ENCODE measurements around the gene NKX6-1.

Gene NKX6-1

DNA sequence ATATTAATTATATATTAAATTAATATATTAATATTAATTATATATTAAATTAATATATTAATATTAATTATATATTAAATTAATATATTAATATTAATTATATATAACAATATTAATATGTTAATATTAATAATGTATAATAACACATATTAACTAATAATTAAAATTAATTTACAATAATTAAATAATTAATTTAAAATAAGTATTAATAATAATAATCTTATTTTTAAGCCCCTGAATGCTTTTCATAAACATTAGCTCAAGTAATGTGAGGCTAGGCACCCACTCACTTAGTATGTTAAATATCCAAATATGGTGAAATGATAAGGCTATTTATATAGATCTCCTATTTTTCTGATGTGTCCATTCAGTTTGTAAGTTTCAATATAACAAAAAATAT is 26.9 kb downstream of the NKX6-1 start:
- DNase-seq = no peak

DNA sequence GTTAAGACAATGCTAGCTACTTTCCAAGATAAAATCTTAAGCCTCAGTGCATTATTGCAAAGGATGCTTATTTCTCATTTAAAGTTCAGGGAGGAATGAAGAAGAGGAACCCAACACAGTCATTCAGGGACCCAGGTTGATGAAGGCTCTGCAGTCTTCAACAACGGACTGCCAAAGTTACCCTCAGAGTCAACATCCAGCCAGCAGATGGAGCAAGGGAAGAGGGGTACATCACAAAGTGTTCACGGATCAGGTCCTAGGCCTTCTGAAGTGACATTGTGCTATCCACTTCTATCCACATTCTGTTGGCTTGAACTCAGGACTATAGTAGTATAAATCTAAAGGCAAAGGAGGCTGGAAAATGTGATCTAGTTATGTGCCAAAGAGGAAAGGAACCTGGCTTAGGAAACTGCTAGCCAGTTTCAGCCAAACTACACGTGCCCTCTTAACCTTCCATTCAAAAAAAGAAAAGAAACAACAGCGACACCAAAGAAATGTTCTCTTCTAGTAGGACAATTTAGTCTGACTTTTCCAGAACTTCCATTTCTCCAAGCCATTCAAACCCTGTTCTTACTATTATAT is 28.8 kb downstream of the NKX6-1 start:
- DNase-seq = no peak

DNA sequence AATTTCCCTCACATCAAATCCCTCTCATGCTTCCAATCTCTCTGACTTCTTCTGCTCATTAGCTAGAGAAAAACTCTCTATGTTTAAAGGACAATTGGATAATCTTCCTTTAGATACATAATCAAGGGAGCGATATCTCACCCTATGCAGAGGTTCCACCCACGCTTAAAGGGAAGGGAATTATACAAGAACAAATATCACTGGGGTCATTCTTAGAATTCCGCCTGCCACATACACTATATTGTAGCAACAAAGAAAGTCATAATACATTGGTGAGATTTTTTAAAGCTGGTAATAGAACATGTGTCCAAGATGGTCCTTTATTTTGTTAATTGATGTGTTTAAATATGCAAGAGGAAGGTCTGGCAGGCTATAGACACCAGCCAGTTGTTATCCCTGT is 31.5 kb downstream of the NKX6-1 start:
- DNase-seq = no peak

DNA sequence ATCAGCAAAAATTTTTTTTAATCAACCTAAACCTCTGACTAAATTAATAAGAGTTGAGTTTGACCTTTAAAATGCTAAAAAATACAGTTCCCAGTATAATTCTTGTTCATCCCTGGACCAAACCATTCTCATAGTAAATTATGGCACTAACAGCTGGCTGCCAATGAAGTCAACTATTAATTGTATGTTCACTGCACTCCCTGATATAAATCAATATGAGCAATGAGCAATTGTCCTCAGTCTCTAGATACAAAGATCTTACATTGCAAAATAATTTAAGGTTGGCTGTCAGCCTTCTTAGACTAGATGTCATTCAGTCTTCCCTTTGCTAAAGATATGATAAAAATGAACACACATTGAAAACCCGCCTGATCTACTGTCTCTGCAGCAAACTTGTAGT is 39.3 kb downstream of the NKX6-1 start:
- no peak for DNase-seq

DNA sequence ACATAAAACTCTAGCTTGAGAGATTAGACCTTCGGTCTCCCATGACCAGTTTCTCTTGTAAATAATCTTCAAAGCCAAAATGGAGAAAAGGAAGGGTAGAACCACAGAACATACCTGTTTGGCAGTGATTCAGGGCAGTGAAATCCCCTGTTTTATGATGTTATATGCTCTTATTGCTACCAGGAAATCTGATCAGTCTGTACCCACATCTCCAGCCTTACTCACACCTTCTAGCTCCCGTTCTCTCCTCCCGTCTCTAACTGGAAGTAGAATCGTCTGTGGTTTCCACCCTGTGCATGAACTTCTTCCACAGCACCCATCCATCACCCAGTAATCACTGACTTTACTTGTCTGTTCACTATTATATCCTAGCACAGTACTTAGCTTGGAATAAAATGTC is 42.9 kb downstream of the NKX6-1 start:
- DNase-seq = no peak

DNA sequence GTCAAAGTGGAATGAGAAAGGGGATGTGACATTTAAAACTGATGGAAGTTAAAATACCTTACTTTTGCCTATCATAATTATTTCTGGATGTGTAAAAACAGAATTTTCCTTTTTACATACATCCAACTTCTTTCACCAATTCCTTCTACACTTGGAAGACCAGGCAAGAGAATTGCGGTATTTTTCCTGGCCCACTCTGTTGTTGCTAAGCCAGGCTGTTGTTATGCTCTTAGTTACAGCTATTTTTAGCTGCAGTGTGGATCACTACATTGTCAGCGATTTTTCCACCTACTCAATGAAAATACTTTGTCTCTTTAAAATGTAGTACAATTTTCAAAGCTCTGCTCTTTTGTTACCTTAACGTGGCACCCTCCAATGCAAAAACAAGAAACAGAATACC is 43.4 kb downstream of the NKX6-1 start:
- no peak for DNase-seq

DNA sequence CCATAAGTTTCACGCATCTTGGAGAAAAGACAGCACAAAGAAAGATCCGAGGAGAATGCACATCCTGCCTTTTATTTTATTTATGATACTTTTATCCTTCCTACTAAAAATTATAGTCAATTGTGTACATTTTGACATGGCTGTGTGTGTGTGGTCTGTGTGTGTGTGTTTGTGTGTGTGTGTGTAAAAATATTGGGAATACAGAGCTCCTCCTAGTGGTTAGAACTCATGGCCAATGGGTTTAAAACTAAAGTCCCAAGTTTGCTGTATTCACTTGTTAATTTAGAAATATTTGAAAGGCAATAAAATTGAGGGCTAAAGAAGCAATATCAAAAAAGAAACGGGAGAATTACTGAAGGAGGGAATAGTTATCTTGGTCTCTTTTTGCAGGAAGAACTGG is 47.5 kb downstream of the NKX6-1 start:
- DNase-seq = no peak

DNA sequence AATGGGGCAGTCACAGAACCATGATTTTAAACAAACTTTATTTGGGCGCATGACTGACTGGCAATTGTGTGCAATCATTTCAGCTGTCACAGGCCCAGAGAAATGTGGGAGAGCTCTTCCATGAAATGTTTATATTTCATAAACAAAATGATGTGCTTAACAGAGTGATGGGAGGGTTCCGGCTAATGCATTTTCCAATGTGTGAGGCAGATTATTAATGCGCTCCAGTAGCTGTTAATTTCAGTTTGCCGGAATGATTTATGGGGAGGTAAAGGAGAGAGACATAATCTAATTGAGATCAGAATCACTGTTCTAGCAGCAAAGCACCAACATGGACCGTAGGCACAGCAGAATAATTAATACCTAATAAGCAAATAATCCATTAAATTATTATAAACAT is 55.6 kb downstream of the NKX6-1 start:
- no peak for DNase-seq

DNA sequence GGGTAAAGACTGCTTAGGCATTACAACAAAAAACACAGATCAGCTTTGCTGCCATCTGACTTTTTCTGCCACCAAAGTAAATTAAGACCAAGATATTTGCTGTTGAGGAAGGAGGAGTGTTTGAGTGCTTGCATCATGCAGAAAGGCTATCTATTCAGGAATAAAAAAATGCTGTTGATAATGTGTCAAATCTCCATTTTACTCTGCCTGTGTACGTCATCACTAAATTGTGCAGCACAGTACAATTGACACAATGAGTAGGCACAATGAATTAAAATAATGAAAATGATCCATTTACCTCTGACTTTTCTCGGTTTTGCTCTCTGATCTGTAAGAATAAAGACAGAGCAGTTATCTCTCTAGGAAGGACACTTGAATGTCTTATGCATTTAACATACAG is 56.3 kb downstream of the NKX6-1 start:
- DNase-seq = no peak
